Transverse colon (tissue), 4 donors: ENCODE results near the gene LCN12. TPM values are rescaled to one million over a fixed set of nuclear protein-coding genes. Genes with fewer than 3 reads are reported as not detected.

Experiments
- DNase-seq: peaks from one replicate; pipeline ENCODE4 v3.0.0-alpha.2; 2019
- H3K27ac ChIP-seq, 4 donors: fragments of 200-600 bp; sonication (generic); 2 replicates each; pipeline ENCODE4 v1.5.1; 2016 to 2018; ENCODE audit warnings: inconsistent platforms in 4 of 4
- H3K27me3 ChIP-seq: fragments of 200-600 bp; sonication (generic); 2 replicates; pipeline ENCODE4 v1.5.1; 2017; ENCODE audit warnings: inconsistent platforms
- H3K36me3 ChIP-seq, 4 donors: fragments of 200-600 bp; sonication (generic); 2 replicates each; pipeline ENCODE4 v1.5.1; 2017 to 2019; ENCODE audit warnings: inconsistent platforms in 4 of 4
- H3K4me1 ChIP-seq, 4 donors: fragments of 200-600 bp; sonication (generic); 2 replicates each; pipeline ENCODE4 v1.5.1; 2017 to 2020; ENCODE audit warnings: inconsistent platforms in 4 of 4
- H3K4me3 ChIP-seq, 4 donors: fragments of 200-600 bp; sonication (generic); 1 replicate in 1 of 4; 2 replicates in 3 of 4; pipeline versions ENCODE4 v1.5.1 to v1.6.1; 2017 to 2019; ENCODE audit warnings: inconsistent platforms in 4 of 4
- H3K9me3 ChIP-seq, 2 donors: fragments of 200-600 bp; sonication (generic); 2 replicates each; pipeline ENCODE4 v1.5.1; 2017 to 2019; ENCODE audit warnings: inconsistent platforms in 2 of 2
- CTCF ChIP-seq, 5 experiments: fragments of 200-600 bp in 3 of 5; fragments of 450-650 bp in 2 of 5; sonication (generic) in 3 of 5; IDR thresholded peaks; 1 replicate in 2 of 5; 2 replicates in 3 of 5; pipeline ENCODE4 v1.5.1; 2016 to 2017; ENCODE audit warnings: antibody characterized with exemption in 5 of 5, inconsistent platforms in 3 of 5, mild to moderate bottlenecking in 2 of 5, moderate library complexity in 1 of 5
- EP300 ChIP-seq: sonication (generic); formaldehyde crosslinking; IDR thresholded peaks from one replicate; pipeline ENCODE4 v1.6.1; 2017; ENCODE audit warnings: antibody characterized with exemption, low read depth
- POLR2A ChIP-seq: fragments of 450-650 bp; IDR thresholded peaks from one replicate; pipeline ENCODE4 v1.6.1; 2016; ENCODE audit warnings: antibody characterized with exemption, mild to moderate bottlenecking, moderate library complexity
- POLR2AphosphoS5 ChIP-seq, 3 donors: sonication (generic); formaldehyde crosslinking; IDR thresholded peaks; one replicate each; pipeline ENCODE4 v1.6.1; 2016; ENCODE audit warnings: antibody characterized with exemption in 3 of 3
- WGBS, 2 donors: methylation state at CpG; one replicate each; pipeline ENCODE4 v1.1.5; 2018; ENCODE audit warnings: low coverage in 1 of 2; 5-methylcytosine and 5-hydroxymethylcytosine counted together
- in situ Hi-C, 4 donors: fragments of 200-750 bp; cut with MboI; loops; one replicate each; pipeline versions ENCODE4 v1.15.0 to v1.15.1; 2017; ENCODE audit warnings: low sequenced_read_pairs in 3 of 4, low pct_ligation_motif_present in 1 of 4, low pct_unique_long_range_greater_than_20kb in 1 of 4
- intact Hi-C: fragments of 100-400 bp; cut with DNase I; formaldehyde crosslinking; loops from one replicate; pipeline ENCODE4 v1.15.1; 2023; ENCODE audit warnings: low total_unique reads
- total RNA-seq, 4 donors: library from RNA; depleted of rRNA; stranded (reverse); fragments of >200 nt; gene quantifications; one replicate each; pipeline ENCODE4 v1.1.0, GENCODE V29; 2016

Gene LCN12
- total RNA-seq, 4 donors from 2014 or later = 1.2 to 52.7 (median 5.5) TPM

GRCh38 chr9:136939996-136940525, 12.0 kb upstream of the LCN12 start:
- Histone ChIP-seq H3K36me3 (peaks cover 0 to 26% (median 14%) of the 10 kb centered on the region in 4 donors), H3K9me3 (no peaks in the 10 kb centered on the region), H3K4me1 (peaks cover 7 to 16% (median 13%) of the 10 kb centered on the region in 4 donors), H3K4me3 (no peak overlapping the region), H3K27me3 (no peaks in the 10 kb centered on the region), H3K27ac (no peak overlapping the region)
- DNase-seq = no peak
- WGBS, 2 donors = 69% methylated on average over 12 of the region's 16 CpGs; no CpG with 5 or more reads in 1 of the 2 donors
- in situ Hi-C loops = no loop called here
- TF ChIP-seq POLR2AphosphoS5 (IDR thresholded peaks at IDR 0.05) (peak in 1 of 3 donors; percentile 16), EP300 (no peak)
- intact Hi-C loops = loop anchor here (10.0 kb wide), 1 partner anchor 75 kb away; the partner anchor contains the start of gene EDF1

- TF ChIP-seq POLR2A = no peak
- no peak for TF ChIP-seq CTCF (IDR thresholded peaks at IDR 0.05)
- no peak for TF ChIP-seq POLR2AphosphoS5 (IDR thresholded peaks at IDR 0.05)
- TF ChIP-seq EP300 = no peak
- Histone ChIP-seq H3K27me3 (no peaks in the 10 kb centered on the region), H3K27ac (no peak overlapping the region), H3K9me3 (no peaks in the 10 kb centered on the region), H3K36me3 (peaks cover 0 to 26% (median 14%) of the 10 kb centered on the region in 4 donors), H3K4me3 (no peak overlapping the region), H3K4me1 (peaks cover 7 to 16% (median 13%) of the 10 kb centered on the region in 4 donors)
- no peak for DNase-seq
- intact Hi-C loops (loop anchor here (10.0 kb wide), 1 partner anchor 76 kb away; the partner anchor contains the start of gene EDF1), in situ Hi-C loops (no loop called here)
- WGBS, 2 donors = 89% methylated on average over 30 of the region's 42 CpGs; no CpG with 5 or more reads in 1 of the 2 donors
These were observed 11.4 kb upstream of the LCN12 start for GRCh38 chr9:136940526-136941230.

- Histone ChIP-seq H3K9me3 (no peaks in the 10 kb centered on the region), H3K27ac (no peak overlapping the region), H3K4me1 (peaks cover 7 to 16% (median 13%) of the 10 kb centered on the region in 4 donors), H3K27me3 (no peaks in the 10 kb centered on the region), H3K36me3 (peaks cover 0 to 26% (median 14%) of the 10 kb centered on the region in 4 donors), H3K4me3 (no peak overlapping the region)
- TF ChIP-seq CTCF (IDR thresholded peaks at IDR 0.05) (no peak), EP300 (no peak), POLR2AphosphoS5 (IDR thresholded peaks at IDR 0.05) (no peak), POLR2A (no peak)
- no peak for DNase-seq
- intact Hi-C loops = loop anchor here (10.0 kb wide), 1 partner anchor 77 kb away; the partner anchor contains the start of gene EDF1
- in situ Hi-C loops = no loop called here
- 96% methylated on average over 46 of the region's 55 CpGs; no CpG with 5 or more reads in 1 of the 2 donors for WGBS, 2 donors
These were observed 10.6 kb upstream of the LCN12 start for GRCh38 chr9:136941231-136942111.

GRCh38 chr9:136942112-136942880, 9.8 kb upstream of the LCN12 start:
- Histone ChIP-seq H3K4me1 (peaks cover 7 to 16% (median 13%) of the 10 kb centered on the region in 4 donors), H3K27ac (no peak overlapping the region), H3K9me3 (no peaks in the 10 kb centered on the region), H3K36me3 (peaks cover 0 to 26% (median 14%) of the 10 kb centered on the region in 4 donors), H3K27me3 (no peaks in the 10 kb centered on the region), H3K4me3 (no peak overlapping the region)
- intact Hi-C loops = loop anchor here (10.0 kb wide), 1 partner anchor 77 kb away; the partner anchor contains the start of gene EDF1
- 93% methylated on average over 58 of the region's 60 CpGs; no CpG with 5 or more reads in 1 of the 2 donors for WGBS, 2 donors
- in situ Hi-C loops = no loop called here
- TF ChIP-seq CTCF (IDR thresholded peaks at IDR 0.05) = no peak
- TF ChIP-seq EP300 = no peak
- TF ChIP-seq POLR2A = no peak
- no peak for TF ChIP-seq POLR2AphosphoS5 (IDR thresholded peaks at IDR 0.05)
- no peak for DNase-seq
